HG03354 (cell line): ENCODE measurements around the gene IL6ST.
"Not testable (repeated sequence)": the region's sequence is repeated elsewhere in the genome, so short reads cannot be mapped to it uniquely, and the experiment has no call there.

Source experiments
- ATAC-seq: cut with Tn5 transposase; IDR thresholded peaks from one replicate; pipeline ENCODE4 v1.9.1; 2021; ENCODE audit warnings: mild to moderate bottlenecking; ENCODE audit not compliant: unreplicated experiment, poor library complexity, severe bottlenecking

IL6ST gene

DNA sequence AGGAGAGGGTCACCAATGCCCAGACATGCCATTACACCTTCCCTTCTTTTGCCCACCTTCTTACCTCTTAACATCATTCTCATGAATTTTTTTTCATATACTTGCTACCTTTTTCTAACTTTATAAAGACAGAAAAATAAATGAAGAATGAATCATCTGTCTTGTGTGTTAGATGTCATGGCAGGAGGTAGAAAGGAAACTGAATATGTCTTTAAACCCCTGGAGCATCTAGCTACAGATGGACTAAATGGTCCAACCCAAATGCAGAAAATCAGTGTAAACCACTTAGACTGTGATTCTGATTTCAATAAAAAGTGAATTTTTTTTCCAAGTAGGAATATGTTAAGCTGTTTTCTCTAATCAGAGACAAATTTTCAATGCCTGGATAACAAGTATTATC lies 11.8 kb upstream of the IL6ST start:
- no peak for ATAC-seq

DNA sequence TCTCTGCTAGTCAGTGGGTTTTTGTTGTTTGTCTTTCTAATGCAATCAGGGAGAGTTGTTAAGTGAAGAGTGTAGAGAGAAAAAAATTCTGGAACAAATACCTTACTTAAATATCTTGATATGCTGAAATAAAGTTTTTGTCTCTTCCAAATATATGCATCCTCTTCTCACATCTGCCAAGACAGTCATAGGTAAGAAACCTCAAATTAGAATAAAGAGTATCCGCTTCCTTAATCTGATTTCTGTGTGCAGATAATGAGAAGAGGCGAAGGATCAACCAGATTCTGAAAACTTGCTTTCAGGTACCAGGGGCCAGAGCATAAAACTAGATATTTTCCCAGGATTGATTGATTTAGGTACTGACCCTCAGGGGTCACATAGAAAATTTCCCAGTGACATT lies 11.3 kb upstream of the IL6ST start:
- no peak for ATAC-seq

DNA sequence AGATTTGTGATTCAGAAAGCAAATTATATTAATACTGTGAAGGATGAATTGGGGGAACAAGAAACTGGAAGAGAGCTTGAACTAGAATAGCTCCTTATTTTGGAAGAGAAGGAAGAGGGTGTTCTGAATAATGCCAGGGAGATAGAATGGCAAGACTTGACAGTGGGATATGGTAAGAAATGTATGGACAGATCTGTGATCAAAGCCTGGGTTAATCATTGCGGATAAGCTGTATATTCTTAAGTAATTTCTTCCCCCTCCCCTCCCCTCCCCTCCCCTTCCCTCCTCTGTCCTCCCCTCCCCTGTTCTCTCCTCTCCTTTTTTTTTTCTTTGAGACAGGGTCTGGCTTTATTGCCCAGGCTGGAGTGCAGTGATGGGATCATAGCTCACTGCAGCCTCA lies 10.1 kb upstream of the IL6ST start:
- ATAC-seq, result no peak

DNA sequence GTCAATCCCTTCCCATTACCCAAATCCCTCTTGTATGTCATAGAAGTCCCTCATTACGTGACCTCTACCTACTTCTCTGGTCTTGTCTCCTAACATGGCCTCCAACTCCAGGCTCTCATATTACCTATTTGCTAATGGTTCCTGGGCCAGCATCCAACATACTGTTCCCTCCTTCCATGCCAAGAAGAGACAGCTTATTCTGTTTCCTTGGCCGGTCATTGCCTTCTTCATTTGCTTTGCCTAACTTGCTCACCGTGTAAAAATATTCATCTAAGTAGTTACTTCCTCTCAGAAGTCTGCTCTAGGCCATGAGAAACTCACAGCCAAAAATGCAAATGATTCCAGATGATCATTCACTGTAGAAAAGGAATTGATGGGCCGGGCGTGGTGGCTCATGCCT lies 8.9 kb upstream of the IL6ST start:
- no peak for ATAC-seq

DNA sequence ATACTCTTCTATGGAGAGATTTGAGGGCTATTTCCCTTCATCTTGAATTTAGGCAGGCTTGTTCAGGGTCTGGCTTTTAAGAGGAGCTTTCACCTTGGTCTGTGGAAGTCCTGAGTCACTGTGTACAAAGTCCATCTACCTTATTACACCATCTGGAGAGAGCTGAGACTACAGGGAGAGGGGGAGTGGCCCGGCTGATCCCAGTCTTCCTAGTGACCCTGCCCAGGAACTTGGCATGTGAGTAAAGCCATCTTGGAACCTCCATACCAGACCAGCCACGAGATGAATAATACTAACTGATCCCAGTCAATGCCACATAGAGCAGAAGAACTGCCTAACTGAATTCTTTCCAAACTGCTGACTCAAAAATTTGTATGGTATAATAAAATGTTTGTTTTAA lies 8.4 kb upstream of the IL6ST start:
- ATAC-seq, result no peak

DNA sequence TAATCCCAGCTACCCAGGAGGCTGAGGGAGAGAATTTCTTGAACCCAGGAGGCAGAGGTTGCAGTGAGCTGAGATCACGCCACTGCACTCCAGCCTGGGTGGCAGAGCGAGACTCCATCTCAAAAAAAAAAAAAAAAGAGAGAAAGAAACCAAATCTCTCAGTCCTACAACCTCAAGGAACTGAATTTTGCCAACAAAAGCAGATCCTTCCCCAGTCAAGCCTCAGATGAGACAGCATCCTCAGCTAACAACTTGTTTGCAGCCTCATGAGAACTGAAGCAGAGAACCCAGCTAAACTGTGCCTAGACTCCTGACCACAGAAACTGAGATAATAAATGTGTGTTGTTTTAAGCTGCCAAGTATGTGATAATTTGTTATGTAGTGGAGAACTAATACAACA lies 7.5 kb upstream of the IL6ST start:
- no peak for ATAC-seq

DNA sequence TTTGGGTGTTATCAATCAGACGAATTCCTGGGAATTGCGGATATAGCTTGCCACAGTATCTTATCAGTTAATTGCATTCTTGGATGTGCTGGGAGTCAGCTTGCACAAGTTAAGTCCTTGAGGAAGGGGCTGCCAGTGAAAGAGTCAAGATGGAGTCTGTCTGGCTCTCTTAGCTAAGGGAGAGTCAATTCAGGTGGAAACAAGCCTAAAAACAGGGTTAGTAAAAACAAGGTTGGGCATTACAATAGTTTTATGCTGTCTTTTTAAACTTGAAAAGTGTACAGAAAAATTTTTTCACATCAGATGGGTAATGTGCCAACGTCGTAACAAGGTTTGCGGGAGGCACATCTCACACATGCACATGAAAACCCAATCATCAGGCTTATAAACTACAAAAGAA lies 5.5 kb upstream of the IL6ST start:
- not testable (repeated sequence) for ATAC-seq

DNA sequence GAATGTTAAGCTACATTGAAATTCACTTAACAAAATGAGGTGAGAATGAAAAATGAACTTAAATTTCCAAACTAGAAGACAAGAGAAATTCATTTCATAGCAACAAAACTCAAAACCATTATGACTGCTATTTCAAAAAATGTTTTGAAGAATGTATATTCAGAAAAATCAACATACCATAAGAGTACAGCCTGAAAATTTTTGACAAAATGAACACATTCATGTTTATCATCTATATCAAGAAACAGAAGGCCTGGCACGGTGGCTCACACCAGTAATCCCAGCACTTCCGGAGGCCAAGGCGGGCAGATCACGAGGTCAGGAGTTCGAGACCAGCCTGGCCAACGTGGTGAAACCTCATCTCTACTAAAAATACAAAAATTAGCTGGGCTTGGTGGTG lies 4.2 kb upstream of the IL6ST start:
- no peak for ATAC-seq

DNA sequence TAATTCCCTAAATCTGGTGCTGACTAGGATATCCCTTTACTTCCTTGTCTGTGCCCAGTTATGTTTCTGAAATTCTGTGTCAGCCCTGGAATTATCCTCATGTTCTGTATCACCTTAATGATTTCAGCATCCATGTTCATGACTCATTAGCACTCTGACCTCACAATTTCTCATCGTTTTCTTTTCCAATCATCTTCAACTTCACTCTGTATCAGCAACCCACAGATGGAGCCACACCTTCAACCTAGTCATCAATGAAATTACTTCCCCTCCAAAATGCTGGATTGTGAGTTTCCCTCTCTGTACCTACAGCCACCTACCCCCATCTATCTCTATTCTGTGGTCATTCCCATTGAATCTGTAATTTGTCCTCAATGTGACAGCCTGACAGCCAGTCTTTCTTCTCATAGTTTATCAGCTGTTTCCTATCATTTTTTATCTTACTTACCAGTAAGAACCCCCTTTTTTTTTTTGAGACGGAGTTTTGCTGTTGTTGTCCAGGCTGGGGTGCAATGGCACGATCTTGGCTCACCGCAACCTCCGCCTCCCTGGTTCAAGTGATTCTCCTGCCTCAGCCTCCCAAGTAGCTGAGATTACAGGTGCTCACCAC lies 3.1 kb upstream of the IL6ST start:
- no peak for ATAC-seq

DNA sequence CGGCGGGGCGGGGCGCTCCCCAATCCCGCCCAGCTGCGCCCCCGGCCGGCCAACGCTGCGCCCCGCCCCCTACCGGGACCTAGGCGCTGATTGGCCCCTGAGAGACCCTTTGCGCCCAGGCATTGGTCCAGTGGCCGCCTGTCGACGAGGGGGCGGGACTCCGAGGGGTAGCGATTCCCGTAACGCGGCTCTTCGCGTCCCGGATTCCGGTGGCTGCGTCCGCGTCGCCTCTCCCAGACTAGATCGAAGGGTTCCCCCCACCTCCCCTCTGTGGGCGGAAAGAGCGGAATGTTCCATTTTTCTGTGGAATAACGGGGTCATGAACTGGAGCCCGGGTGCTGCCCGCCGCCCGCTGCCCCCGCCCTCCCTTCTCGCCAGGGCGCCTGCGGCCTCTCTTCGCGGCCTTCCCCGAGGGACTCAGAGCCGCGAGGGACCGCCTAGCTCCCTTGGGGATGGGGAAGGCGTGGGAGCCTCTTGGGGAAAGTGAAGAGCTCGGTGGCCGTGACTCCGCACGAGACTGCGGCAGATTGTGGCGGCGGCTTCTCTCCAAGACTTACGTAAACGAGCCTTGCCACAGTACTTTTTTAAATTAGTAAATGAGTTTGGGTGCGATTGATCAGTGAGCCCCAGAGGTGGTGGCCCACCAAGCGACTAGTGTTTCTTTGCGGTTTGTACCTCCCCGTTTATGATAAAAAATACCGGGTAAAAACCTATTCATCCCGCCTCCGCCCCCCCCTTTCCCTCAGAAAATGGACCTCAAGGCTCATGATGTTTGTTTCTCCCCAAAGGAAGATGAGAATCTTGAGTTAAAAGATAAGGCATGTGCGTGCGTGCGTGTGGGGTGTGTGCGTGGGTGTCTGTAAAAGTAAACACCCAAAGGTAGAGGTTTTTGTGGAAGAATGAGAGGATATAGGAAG lies 493 bp upstream of the IL6ST start:
- peak; percentile 96 for ATAC-seq

DNA sequence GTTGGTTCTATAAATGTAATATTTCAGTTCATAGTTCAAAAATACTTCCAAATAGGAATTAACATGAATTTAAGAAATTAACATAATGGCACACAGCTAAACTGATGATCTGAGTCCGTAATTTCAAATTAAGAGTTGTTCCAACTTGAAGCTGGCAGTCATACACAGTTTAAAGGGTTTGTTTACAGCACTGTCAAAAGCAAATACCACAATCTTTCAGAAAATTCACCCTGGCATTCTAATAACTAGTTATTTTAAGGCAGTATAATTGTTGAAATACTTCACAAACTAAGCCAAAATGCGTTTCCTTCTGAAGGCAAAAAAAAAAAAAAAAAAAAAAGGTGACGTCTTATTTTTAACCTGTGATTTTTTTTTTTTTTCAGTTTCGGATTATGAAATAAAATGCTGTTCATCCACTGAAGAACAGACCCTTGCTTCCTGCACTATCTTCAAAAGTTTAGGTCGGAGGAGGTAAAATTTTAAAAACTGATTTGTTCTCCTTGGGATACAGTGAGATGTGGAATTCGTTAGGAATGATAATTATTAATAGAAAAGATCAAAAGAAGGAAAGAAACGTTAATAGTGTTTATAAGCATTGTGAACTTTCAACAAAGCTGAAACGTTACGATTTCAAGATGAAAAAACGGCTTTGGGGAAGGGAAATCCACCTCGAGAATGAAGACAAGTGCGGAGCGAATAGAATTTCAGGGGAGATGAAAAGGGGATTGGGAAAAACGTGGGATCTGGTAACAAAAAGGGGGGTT lies 850 bp downstream of the IL6ST start:
- no peak for ATAC-seq

DNA sequence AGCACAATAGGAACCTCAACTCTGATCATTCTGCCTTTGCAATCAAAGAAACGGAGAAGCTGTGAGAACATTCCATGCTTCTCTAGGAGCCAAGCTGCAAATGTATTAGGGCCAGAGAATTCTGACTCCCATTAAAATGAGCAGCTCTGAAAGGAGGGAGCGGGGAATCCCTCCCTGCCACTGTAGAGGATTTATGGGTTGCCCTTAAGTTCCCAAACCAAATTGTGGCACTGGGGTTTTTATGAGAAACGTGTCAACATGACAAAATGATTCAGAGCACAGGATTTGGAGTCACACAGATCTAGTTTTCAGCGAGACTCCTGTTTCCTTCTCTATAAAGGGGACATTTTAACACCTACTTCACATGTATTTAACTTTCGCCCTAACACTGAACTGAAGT lies 1.8 kb downstream of the IL6ST start:
- ATAC-seq, result no peak

DNA sequence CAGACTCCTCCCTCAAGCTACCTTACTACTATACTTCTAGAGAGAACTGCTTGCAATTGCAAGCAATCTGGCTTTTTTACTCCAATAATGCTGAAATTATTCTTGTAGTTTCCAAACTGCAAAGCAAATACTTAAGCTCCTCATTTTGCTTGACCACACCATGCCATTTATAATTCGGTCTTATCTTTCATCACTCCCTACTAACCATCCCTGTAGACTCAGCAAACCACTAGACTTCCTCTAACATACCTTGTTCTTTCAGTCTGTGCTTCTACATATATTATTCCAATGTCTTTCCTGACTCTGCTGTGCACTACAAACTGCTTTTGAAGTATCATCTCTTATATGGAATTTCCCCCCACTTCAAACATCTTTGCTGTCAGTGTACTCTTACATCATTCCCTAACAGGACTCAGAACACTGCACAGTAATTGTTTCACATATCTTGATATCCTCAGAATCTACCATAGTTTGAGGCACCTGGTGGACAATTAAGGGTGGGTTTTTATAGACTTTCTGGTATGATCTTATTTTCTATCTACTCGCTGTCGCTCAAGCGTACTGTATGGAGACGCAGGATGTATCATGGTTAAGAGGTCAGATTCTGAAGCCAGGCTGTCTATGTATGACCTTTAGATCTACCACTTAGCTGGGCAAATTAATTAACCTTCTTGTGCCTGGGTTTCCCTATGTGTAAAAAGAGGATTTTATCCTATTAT lies 2.8 kb downstream of the IL6ST start:
- no peak for ATAC-seq

DNA sequence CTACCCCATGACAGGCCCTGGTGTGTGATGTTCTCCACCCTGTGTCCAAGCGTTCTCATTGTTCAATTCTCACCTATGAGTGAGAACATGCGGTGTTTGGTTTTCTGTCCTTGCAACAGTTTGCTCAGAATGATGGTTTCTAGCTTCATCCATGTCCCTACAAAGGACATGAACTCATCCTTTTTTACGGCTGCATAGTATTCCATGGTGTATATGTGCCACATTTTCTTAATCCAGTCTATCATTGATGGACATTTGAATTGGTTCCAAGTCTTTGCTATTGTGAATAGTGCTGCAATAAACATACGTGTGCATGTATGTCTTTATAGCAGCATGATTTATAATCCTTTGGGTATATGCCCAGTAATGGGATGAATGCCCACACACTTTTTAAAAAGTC lies 3.9 kb downstream of the IL6ST start:
- not testable (repeated sequence) for ATAC-seq

DNA sequence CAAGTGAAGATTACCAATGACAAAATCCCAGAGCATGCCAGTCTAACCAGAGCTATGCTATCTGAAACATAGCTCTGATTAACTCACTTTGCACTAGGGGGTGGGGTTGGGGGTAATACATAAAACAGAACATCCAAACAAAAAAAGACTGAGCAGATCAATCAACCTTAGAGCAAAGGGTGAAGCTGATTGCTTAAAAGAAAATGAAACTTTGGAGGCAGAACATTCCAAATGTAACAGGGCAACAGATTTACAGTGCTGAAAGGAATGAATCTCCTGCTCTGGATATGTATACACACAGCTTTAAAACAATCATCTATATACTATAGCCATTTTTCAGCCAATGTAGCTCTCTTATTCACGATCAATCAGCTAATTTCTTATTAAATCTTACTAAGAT lies 4.9 kb downstream of the IL6ST start:
- no peak for ATAC-seq

DNA sequence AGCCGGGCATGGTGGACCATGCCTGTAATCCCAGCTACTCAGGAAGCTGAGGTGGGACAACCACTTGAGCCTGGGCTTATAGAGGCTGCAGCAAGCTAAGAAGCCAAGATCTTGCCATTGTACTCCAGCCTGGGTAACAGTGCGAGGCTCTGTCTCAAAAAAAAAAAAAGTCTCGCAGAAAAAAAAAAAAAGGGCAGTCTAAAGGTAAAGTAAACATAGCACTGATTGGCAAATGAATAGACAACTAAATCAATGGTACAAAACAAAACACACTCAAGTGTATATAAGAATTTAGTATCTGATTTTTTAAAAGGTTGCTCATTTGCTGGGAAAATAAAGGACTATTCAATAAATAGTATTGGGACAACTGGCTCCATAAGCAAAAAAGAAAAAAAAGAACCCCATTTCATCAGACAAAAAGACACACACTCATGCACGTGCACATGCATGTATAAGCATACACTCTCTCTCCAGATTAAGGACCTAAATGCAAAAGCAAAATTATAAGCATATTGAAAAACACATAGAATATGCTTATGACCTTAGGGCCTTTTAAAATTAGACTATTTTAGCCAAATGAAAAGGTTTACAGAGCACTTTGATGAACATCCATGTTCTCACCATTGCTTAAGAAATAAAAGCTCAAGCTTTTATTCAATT lies 5.7 kb downstream of the IL6ST start:
- ATAC-seq, result no peak

DNA sequence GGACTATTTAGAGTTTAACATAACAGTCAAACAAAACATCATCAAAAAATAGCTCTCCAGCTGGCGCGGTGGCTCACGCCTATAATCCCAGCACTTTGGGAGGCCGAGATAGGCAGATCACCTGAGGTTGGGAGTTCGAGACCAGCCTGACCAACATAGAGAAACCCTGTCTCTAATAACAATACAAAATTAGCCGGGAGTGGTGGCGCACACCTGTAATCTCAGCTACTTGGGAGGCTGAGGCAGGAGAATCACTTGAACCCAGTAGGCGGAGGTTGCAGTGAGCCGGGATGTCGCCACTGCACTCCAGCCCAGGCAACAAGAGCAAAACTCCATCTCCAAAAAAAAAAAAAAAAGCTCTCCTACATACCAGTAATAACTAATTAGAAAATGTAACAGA lies 6.3 kb downstream of the IL6ST start:
- not testable (repeated sequence) for ATAC-seq

DNA sequence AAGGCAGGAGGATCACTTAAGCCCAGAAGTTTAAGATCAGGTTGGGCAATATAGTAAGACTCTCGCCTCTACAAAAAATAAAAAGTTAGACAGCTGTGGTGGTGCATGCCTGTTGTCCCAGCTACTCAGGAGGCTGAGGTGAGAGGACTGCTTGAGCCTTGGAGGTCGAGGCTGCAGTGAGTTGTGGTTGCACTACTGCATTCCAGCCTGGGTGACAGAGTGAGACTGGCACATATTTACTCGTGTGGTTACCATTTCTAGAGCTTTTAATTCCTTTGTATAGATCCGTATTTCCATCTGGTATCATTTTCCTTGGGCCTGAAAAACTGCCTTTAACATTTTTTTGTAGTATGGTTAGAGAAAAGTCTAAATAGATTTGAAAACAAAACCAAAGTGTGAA lies 7.8 kb downstream of the IL6ST start:
- ATAC-seq, result no peak

DNA sequence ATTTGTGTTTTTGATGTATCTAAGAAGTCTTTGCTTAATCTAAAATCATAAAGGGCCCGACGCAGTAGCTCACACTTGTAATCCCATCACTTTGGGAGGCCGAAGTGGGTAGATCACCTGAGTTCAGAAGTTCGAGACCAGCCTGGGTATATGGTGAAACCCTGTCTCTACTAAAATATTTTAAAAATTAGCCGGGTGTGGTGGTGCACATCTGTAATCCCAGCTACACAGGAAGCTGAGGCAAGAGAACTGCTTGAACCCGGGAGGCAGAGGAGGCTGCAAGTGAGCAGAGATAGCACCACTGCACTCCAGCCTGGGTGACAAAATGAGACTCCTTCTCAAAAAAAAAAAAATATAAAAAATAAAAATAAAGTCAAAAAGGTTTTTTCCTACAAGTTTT lies 9.6 kb downstream of the IL6ST start:
- no peak for ATAC-seq

DNA sequence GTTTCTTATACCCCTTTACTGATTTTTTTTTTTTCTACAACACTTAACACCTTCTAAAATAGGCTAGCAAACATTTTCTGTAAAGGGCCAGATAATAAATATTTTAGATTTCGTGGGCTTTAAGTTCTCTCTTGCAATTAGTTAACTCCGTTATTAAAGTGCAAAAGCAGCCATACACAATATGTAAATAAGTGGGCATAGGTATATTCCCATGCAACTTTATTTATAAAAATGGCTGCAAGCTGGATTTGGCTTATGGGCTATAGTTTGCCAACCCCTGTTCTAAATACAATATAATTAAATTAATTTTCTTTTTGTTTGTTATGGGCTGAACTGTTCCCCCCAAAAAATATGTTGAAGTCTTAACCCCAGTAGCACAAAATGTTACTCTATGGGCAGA lies 10.8 kb downstream of the IL6ST start:
- ATAC-seq, result no peak
